ENCODE data around the gene EPC1. TPM values are rescaled to one million over a fixed set of nuclear protein-coding genes. Genes with fewer than 3 reads are reported as not detected.

Gene EPC1
- total and polyA plus RNA-seq, 2 of the 8 experiments (the other 6 are each of a cell fraction or from before 2014, with no cell fraction given): 23.7 to 42.3 TPM

- H3K23me2 ChIP-seq (ENCODE audit: low read depth, low read length): no peaks in the 10 kb centered on the region
- H2BK5ac ChIP-seq (ENCODE audit: low read depth, low read length): no peak overlapping the region
- no peak overlapping the region for H3K9ac ChIP-seq (replicated peaks in 1 of 4; ENCODE audit: extremely low read depth in 1 of 4, low read depth in 3 of 4, low read length in 3 of 4)
- no peak overlapping the region for H3K56ac ChIP-seq (replicated peaks; ENCODE audit: insufficient read length, low read depth, low read length)
- no peaks in the 10 kb centered on the region for H3K27me3 ChIP-seq (replicated peaks in 1 of 4; ENCODE audit: control insufficient read depth in 3 of 4, extremely low read depth in 1 of 4, insufficient read depth in 3 of 4, low read length in 3 of 4)
- H3K79me1 ChIP-seq (ENCODE audit: low read depth, low read length): peaks cover 4% of the 10 kb centered on the region
- no peak for FAIRE-seq
- no peak overlapping the region for H4K91ac ChIP-seq (replicated peaks; ENCODE audit: insufficient read length, low read length)
- peaks cover 0 to 14% of the 10 kb centered on the region in 2 experiments for H4K20me1 ChIP-seq (replicated peaks in 1 of 2; ENCODE audit: control insufficient read depth in 1 of 2, insufficient read depth in 2 of 2, low read length in 2 of 2)
- no peak overlapping the region for H3K4me2 ChIP-seq (ENCODE audit: insufficient read depth in 1 of 2, low read depth in 2 of 2, low read length in 2 of 2)
- H2AK5ac ChIP-seq (ENCODE audit: low read depth, low read length): no peak overlapping the region
- no peaks in the 10 kb centered on the region for H3K9me3 ChIP-seq (ENCODE audit: insufficient read depth in 2 of 2, low read depth in 1 of 2, low read length in 1 of 2)
- 86% methylated on average over 3 of the region's 3 CpGs; no CpG with 5 or more reads in 1 of the 2 experiments for WGBS, 2 experiments (ENCODE audit: extremely low coverage in 1 of 2, insufficient coverage in 1 of 2, insufficient read length in 1 of 2, insufficient replicate concordance in 2 of 2, low coverage in 1 of 2, low lambda C conversion rate in 2 of 2, missing lambda C conversion rate in 1 of 2)
- no peak overlapping the region for H2BK12ac ChIP-seq (ENCODE audit: low read depth, low read length)
- H2BK15ac ChIP-seq (ENCODE audit: low read length): no peak overlapping the region
- H3K14ac ChIP-seq (ENCODE audit: insufficient read length): no peak overlapping the region
- no peaks in the 10 kb centered on the region for H3K36me3 ChIP-seq (ENCODE audit: control insufficient read depth in 2 of 4, insufficient read depth in 4 of 4, low read length in 3 of 4)
- H2BK120ac ChIP-seq (replicated peaks; ENCODE audit: low read depth, low read length): no peak overlapping the region
- H2AFZ ChIP-seq (ENCODE audit: low read length): no peak overlapping the region
- H2BK20ac ChIP-seq (ENCODE audit: low read length): no peak overlapping the region
- no peak for DNase-seq (ENCODE audit: low read depth in 1 of 2, low spot score in 2 of 2)
- H3K4ac ChIP-seq (replicated peaks; ENCODE audit: insufficient read length, low read depth, low read length): no peak overlapping the region
- H3K27ac ChIP-seq (ENCODE audit: low read depth, low read length): no peak overlapping the region
- H3K18ac ChIP-seq (ENCODE audit: extremely low read depth, low read length): no peak overlapping the region
- no peak for TF ChIP-seq SUZ12 (IDR thresholded peaks at IDR 0.05; ENCODE audit: low read length)
- no peak for TF ChIP-seq SP4 (IDR thresholded peaks at IDR 0.05; ENCODE audit: low read length)
- no peak for TF ChIP-seq PHF8 (conservative IDR thresholded peaks at IDR 0.05; ENCODE audit: low read depth, low read length)
- no peak for TF ChIP-seq YY1 (IDR thresholded peaks at IDR 0.05; ENCODE audit: low read depth, low read length)
- no peak for TF ChIP-seq SIN3A (conservative IDR thresholded peaks at IDR 0.05 in 1 of 2, IDR thresholded peaks at IDR 0.05 in 1 of 2; ENCODE audit: low read depth in 1 of 2, low read length in 2 of 2)
- no peak for TF ChIP-seq ATF3 (IDR thresholded peaks at IDR 0.05; ENCODE audit: insufficient read depth, low read depth, low read length)
- no peak for TF ChIP-seq KDM5A (IDR thresholded peaks at IDR 0.05; ENCODE audit: low read length)
- H4K5ac ChIP-seq (ENCODE audit: insufficient read length, low read depth, low read length): no peak overlapping the region
- ChIA-PET POLR2A (ENCODE audit: partially characterized antibody) (interaction anchor here (0.6 to 1.2 kb wide), 2 partner anchors 9 to 32 kb away, joined by 3 read pairs; no protein-coding TSS in a partner anchor), CTCF (ENCODE audit: partially characterized antibody) (no interaction called here)
- H3K79me2 ChIP-seq (ENCODE audit: control insufficient read depth in 1 of 2, insufficient read depth in 2 of 2, low read length in 2 of 2): peaks cover 3 to 96% of the 10 kb centered on the region in 2 experiments; a peak in 3 of 4 replicates
- H4K8ac ChIP-seq (ENCODE audit: extremely low read depth, insufficient read depth, low read length): no peak overlapping the region
- H3K23ac ChIP-seq (ENCODE audit: insufficient read length): no peak overlapping the region
- H3K4me1 ChIP-seq (replicated peaks in 1 of 4; ENCODE audit: control insufficient read depth in 3 of 4, insufficient read depth in 4 of 4, low read length in 3 of 4): peaks cover 0 to 6% (median 5%) of the 10 kb centered on the region in 4 experiments; a peak in 4 of 7 replicates
- no peak overlapping the region for H3K4me3 ChIP-seq (ENCODE audit: extremely low read depth in 1 of 4, insufficient read depth in 2 of 4, low read depth in 3 of 4, low read length in 4 of 4)
Measured at GRCh38 chr10:32315424-32315823, 31.5 kb downstream of the EPC1 start.

All from H1 (cell line).